LNCaP clone FGC (cell line): ENCODE data around the gene WNK2.

ENCODE experiments used
- DNase-seq: peaks from one replicate; pipeline ENCODE4 v3.0.0-alpha.2; 2011; ENCODE audit warnings: low read depth
- H3K4me3 ChIP-seq: 2 replicates; pipeline ENCODE4 v1.5.1; 2011; ENCODE audit warnings: mild to moderate bottlenecking, low read depth, low read length, control low read depth
- TF ChIP-seq, protein P1 (sequence below): IDR thresholded peaks from 2 replicates; pipeline ENCODE4 v1.5.1; 2012; ENCODE audit warnings: mild to moderate bottlenecking; ENCODE audit not compliant: control insufficient read depth, insufficient read depth; ENCODE audit errors: extremely low read depth

The WNK2 gene

DNA sequence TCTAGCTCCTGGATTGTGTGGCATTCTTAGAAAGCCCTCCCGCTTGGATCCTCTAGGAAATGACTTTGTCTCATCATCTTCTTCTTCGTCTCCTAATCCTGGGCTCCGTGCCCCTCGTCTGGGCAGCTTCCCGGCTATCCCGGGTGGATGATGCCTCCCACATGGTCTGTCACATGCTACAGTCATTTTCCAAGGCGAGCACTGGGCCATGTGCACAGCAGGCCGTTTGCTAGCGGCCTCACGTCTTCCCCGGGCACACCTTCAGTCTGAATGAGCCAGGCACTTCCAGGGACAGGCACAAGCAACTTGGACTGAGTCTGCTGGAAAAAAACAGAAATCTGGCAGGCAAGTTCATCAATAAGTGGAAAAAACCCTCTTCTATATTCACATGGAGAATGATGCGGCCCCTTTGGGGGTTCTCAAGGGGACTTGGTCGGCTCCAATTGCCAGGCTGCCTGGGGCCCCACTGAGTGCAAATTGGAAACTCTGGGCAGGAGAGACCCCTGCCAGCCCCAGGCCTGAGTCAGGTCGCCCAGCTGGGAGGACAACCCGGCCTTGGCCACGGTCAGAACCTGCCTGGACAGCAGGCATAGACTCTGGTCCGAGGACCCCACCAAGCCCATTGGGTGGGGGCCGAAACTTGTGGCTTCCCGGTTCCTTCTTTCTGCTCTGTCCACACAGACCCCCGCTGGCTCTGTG lies 11.1 kb upstream of the WNK2 start:
- no peak for DNase-seq
- H3K4me3 ChIP-seq = no peak overlapping the region
- TF ChIP-seq, protein P1, sequence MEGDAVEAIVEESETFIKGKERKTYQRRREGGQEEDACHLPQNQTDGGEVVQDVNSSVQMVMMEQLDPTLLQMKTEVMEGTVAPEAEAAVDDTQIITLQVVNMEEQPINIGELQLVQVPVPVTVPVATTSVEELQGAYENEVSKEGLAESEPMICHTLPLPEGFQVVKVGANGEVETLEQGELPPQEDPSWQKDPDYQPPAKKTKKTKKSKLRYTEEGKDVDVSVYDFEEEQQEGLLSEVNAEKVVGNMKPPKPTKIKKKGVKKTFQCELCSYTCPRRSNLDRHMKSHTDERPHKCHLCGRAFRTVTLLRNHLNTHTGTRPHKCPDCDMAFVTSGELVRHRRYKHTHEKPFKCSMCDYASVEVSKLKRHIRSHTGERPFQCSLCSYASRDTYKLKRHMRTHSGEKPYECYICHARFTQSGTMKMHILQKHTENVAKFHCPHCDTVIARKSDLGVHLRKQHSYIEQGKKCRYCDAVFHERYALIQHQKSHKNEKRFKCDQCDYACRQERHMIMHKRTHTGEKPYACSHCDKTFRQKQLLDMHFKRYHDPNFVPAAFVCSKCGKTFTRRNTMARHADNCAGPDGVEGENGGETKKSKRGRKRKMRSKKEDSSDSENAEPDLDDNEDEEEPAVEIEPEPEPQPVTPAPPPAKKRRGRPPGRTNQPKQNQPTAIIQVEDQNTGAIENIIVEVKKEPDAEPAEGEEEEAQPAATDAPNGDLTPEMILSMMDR = no peak

GRCh38 chr9:93173365-93174051 lies 10.4 kb upstream of the WNK2 start:
- H3K4me3 ChIP-seq = no peak overlapping the region
- TF ChIP-seq, protein P1 = no peak
- no peak for DNase-seq

DNA sequence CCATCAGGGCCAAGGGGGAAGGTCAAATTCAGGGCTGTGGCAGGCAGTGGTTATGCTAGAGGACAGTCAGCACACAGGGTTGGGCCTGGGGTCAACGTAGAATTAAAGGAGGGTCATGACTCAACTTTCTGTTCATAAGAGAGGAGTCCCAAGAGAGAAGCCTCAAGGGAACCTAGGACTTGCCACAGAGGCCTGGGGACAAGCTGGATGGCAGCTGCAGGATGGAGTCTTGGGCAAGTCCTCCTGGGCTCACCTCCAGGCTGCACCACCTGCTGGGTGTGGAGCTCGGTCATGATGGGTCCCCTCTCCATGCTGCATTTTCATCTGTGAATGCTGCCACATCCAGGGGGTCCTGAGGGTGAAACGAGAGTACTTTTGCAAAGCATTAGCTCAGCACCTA lies 9.0 kb upstream of the WNK2 start:
- TF ChIP-seq, protein P1 = no peak
- H3K4me3 ChIP-seq = no peak overlapping the region
- no peak for DNase-seq

- DNase-seq = no peak
- no peak overlapping the region for H3K4me3 ChIP-seq
- TF ChIP-seq, protein P1 = no peak
Observed at GRCh38 chr9:93177676-93178075, 6.3 kb upstream of the WNK2 start.

- no peak for DNase-seq
- TF ChIP-seq, protein P1 = no peak
- no peak overlapping the region for H3K4me3 ChIP-seq
Observed at GRCh38 chr9:93178851-93179786, 4.8 kb upstream of the WNK2 start.

DNA sequence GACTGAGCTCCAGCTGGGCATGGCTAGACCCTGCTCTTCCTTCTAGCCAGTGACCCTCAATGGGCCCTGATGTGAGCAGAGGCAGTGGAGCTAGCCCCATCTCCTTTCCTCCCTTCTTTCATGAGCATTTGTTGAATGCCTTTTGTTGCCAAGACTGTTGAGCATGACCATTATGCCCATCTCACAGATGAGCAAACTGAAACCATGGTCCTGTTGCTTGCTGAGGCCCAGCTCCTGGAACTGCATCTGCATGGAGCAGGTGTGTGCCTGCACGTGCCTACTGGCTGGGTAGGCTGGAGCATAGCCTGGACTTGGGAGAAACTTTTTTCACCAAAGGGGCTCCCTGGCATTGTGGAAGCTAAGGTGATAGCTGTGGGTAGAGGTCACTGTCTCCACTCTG lies 3.0 kb upstream of the WNK2 start:
- H3K4me3 ChIP-seq = no peak overlapping the region
- DNase-seq = no peak
- TF ChIP-seq, protein P1 = no peak
